GM21825 (cell line): ENCODE measurements around the gene NCF4.

Experiments
- ATAC-seq: cut with Tn5 transposase; IDR thresholded peaks from one replicate; pipeline ENCODE4 v1.9.1; 2021; ENCODE audit warnings: mild to moderate bottlenecking, moderate library complexity; ENCODE audit not compliant: unreplicated experiment

Gene NCF4

GRCh38 chr22:36892292-36892691 is 31.5 kb downstream of the NCF4 start:
- ATAC-seq = no peak

GRCh38 chr22:36893262-36893661 is 32.5 kb downstream of the NCF4 start:
- no peak for ATAC-seq

GRCh38 chr22:36894266-36894665 is 33.5 kb downstream of the NCF4 start:
- no peak for ATAC-seq

GRCh38 chr22:36897611-36898010 is 36.8 kb downstream of the NCF4 start:
- no peak for ATAC-seq

GRCh38 chr22:36898690-36899089 is 37.9 kb downstream of the NCF4 start:
- no peak for ATAC-seq

GRCh38 chr22:36899498-36899897 is 38.7 kb downstream of the NCF4 start:
- no peak for ATAC-seq

GRCh38 chr22:36900225-36900624 is 39.4 kb downstream of the NCF4 start:
- no peak for ATAC-seq

- ATAC-seq = no peak
Observed at GRCh38 chr22:36900880-36901279, 40.1 kb downstream of the NCF4 start.

GRCh38 chr22:36901411-36902142 is 40.8 kb downstream of the NCF4 start:
- peak; percentile 51 for ATAC-seq

GRCh38 chr22:36902143-36902926 is 41.5 kb downstream of the NCF4 start:
- no peak for ATAC-seq

GRCh38 chr22:36904260-36904880 is 43.6 kb downstream of the NCF4 start:
- no peak for ATAC-seq

GRCh38 chr22:36907253-36908195 is 46.7 kb downstream of the NCF4 start:
- ATAC-seq = no peak

- ATAC-seq = no peak
Observed at GRCh38 chr22:36910461-36910860, 49.7 kb downstream of the NCF4 start.

GRCh38 chr22:36911887-36912661 is 51.3 kb downstream of the NCF4 start:
- ATAC-seq = no peak

GRCh38 chr22:36912694-36913426 is 52.1 kb downstream of the NCF4 start:
- no peak for ATAC-seq

GRCh38 chr22:36913427-36914389 is 52.9 kb downstream of the NCF4 start, which contains the start of gene CSF2RB:
Gene CSF2RB, plus strand, starts transcription at chr22:36913628. Its CDS starts 8,580 bp downstream, at chr22:36922208.
- ATAC-seq = no peak

GRCh38 chr22:36914390-36914752 is 53.6 kb downstream of the NCF4 start:
- no peak for ATAC-seq

- no peak for ATAC-seq
Observed at GRCh38 chr22:36916034-36916433, 55.2 kb downstream of the NCF4 start.
